Dermis blood vessel endothelial cell (primary cell): ENCODE data around the gene CROCC. TPM values are rescaled to one million over a fixed set of nuclear protein-coding genes. Genes with fewer than 3 reads are reported as not detected.
"Not testable (repeated sequence)": the region's sequence is repeated elsewhere in the genome, so short reads cannot be mapped to it uniquely, and the experiment has no call there.

Source experiments
- DNase-seq: peaks from one replicate; pipeline ENCODE4 v3.0.0; 2010
- total RNA-seq: library from RNA; depleted of rRNA; stranded (reverse); fragments of >200 nt; gene quantifications from 2 replicates; pipeline ENCODE4 v1.2.3, GENCODE V29; 2014

CROCC gene
- total RNA-seq, 1 donor from 2014 or later, result 19.7 TPM

GRCh38 chr1:16916036-16916880 lies 5.5 kb upstream of the CROCC start:
- DNase-seq, result not testable (repeated sequence)

DNA sequence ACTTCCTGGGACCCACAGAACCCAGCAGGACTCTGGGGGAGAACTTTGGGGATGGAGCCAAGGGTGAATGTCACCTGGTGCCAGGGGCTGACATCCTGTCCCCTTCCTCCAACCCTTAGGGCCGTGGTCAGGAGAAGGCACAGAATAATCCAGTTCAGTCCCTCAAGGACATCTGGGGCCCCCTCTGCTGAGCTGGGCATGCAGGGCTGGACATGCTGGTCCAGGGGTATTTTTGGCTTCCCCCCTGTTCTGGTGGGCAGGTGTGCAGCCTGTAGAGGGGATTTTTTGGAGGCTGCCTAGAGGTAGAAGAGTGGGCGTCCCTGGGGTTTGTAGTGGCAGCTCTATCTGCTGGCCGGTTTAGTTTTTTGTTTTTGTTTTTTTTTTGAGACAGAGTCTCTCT lies 3.4 kb upstream of the CROCC start:
- DNase-seq, result no peak

DNA sequence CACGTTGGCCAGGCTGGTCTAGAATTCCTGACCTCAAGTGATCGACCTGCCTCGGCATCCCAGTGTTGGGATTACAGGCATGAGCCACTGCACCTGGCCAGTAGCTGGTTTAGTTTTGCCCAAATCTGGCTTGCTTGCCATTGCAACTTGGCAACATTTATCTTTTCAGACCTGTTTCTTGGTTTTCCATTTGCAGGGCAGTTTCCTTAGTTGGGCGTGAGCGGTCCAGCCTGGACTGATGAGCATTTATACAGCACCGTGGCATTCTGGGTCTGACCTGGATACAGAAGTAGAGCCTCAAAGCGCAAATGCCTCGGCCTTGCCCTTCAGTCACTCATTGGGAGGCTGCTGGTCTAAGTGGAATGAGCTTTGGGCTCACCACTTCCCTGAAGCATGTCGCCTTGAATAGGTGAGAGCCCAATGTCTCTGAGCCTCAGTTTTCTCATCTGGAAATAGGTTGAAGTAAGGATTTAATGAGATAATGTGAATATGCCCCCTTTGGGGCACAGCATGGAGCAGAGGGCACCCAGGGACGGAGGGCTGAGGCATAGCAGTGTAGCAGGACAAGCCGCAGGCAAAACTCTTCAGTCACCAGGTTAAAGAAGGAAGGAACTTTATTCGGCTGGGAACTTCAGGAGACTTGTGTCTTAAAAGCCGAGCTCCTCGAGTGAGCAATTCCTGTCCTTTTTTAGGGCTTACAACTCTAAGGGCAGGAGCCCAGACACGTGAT lies 2.6 kb upstream of the CROCC start:
- DNase-seq, result not testable (repeated sequence)

- DNase-seq, result no peak
Measured at GRCh38 chr1:16920951-16921350, 780 bp upstream of the CROCC start.

- DNase-seq, result no peak
Measured at GRCh38 chr1:16922466-16922865, 735 bp downstream of the CROCC start.

- DNase-seq, result peak; percentile 45
Measured at GRCh38 chr1:16922885-16923431, 1.2 kb downstream of the CROCC start.

DNA sequence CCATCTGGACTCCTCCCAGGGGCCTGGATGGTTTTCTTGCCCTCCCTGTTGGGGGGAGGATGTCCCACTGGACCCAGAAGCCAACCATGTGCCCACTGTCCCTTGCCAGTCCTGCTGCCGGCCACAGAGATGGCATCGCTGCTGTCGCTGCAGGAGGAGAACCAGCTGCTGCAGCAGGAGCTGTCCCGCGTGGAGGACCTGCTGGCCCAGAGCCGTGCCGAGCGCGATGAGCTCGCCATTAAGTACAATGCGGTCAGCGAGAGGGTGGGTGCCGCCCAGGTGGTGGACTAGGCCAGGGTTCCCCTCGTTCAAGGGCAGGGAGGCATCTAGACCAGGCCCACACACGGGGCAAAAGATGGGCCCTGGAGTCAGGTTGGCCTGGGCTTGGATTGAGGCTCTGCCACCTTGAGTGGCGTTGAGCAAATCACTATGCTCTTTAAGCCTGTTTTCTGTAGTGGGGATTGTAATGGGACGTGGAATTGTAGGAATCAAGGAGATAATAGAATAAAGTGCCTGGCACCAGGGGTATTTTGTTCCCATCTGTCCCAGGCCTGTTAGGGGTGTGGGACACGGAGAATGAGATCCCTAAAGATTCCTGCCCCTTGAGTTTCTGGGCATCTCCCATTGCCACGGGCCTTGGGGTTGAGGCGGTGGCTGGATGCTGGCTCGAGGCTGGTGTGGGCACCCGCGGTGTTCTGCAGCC lies 2.6 kb downstream of the CROCC start:
- no peak for DNase-seq

DNA sequence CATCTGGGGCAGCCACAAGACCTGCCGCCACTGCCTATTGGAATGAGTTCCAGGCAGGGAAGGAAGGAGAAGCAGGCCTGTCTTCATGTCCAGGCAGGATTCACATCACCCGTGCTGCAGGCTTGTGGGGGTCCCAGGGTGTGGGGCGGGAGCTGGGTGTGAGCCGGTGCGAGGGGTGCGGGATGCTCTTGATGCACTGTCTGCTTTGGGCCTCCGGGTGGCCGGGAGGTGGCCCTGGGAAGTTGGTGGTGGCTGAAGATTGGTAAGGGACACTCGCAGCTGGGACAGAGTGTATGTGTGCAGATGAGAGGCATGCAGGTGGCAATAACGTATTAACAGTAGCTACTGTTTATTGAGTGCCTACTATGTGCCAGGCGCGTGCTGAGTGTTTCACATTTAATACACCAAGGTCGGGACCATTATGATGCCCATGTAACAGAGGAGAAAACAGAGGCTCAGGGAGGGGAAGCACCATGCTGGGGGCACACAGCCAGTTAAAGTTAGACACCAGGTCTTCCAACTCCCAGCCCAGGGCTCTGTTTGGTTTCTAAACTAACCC lies 3.3 kb downstream of the CROCC start:
- DNase-seq, result no peak

- no peak for DNase-seq
Measured at GRCh38 chr1:16925635-16926490, 4.1 kb downstream of the CROCC start.

GRCh38 chr1:16926491-16927073 lies 4.9 kb downstream of the CROCC start:
- no peak for DNase-seq

- DNase-seq, result no peak
Measured at GRCh38 chr1:16927256-16927655, 5.5 kb downstream of the CROCC start.

DNA sequence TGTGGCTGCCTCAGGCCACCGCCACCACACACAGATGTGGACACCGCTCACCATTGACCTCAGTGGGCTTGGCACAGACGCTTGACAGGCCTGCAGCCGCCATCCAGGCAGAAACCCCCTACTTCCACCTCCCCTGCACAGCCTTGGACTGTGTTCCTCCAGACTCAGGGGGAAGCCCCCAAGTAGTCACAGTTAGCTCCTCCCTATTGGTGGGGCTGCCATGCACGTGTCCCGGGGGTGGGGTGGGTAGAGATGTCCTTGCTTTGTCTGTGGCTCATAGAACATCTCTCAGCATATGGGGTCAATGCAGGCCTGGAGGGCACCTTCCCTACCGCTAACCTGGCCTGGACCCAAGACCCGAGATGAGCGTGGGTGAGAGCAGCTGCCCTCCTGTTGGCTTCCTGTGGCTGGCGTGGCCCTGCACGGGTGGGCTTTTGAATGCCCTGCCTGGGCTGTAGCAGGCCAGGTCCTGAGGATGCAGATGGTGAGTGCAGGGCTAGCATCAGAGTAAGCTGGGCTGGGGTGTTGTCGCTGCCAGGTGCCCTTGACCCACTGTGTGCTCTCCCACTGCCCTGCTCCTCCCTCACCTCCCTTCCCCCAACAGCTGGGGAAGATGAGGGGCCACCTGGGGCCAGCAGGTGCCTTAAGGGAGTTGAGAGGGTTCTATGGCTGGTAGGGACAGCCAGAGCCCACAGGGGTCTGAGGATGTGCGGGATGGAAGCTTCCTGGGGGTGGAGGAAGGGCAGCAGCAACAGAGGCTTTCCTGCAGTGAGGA lies 6.2 kb downstream of the CROCC start:
- no peak for DNase-seq

GRCh38 chr1:16929146-16930041 lies 7.7 kb downstream of the CROCC start:
- not testable (repeated sequence) for DNase-seq

- DNase-seq, result not testable (repeated sequence)
Measured at GRCh38 chr1:16931206-16931934, 9.6 kb downstream of the CROCC start.

DNA sequence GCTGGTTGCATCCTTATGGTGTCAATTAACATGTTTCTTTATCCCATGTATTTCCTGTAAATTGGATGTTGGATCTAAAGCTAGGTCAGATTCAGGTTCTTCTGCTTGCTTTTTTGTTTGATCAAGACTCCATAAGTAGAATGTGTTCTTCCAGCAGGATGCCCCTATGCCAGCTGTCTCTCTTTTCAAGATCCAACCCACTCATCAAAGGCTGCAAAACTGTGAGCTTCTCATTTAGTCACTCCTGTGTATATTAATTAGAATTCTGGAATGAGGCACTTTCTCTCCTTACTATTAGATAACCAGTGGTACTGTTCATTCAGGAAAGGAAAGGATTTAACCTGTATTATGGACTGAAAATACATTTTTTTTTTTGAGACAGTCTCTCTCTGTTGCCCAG lies 12.2 kb downstream of the CROCC start:
- DNase-seq, result not testable (repeated sequence)

- DNase-seq, result not testable (repeated sequence)
Measured at GRCh38 chr1:16936580-16936979, 14.8 kb downstream of the CROCC start.

DNA sequence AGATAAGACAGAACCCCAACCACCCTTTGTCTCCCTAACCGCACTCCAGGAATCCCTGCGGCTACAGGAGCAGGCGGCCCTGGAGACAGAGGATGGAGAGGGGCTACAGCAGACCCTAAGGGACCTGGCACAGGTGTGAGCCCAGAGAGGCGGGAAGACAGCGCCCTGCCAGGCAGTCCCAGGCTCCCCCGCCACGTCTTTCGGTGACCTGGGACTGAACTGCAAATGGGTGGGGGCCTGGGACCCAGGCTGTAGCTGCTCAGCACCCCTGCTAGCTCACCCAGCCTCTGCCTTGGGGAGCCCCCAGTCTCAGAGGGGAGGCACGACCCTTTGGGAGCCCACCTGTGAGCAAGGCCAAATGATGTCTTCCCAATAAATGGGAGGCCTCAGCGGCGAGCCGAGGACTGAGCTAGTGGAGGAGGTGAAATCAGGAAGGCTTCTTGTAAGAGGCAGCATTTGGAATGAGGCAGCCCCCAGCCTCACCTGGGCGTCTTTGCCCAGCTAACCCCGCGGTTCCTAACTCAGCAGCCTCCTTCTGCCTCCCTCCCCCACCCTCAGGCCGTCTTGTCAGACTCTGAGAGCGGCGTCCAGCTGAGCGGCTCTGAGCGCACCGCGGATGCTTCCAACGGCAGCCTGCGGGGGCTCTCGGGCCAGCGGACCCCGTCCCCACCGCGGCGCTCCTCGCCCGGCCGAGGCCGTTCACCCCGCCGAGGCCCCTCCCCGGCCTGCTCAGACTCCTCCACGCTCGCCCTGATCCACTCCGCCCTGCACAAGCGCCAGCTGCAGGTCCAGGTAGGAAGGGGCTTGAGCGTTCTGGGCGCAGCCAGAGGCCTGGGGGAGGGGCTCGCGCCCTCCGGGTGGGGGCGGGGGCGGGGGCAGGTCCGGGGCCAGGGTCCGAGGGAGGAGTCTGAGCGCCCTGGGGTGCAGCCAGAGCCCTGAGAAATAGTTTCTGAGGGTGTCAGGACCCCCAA lies 16.9 kb downstream of the CROCC start:
- DNase-seq, result no peak
